CD8-positive, alpha-beta memory T cell (primary cell): ENCODE results near the gene AGPAT3. TPM values are rescaled to one million over a fixed set of nuclear protein-coding genes. Genes with fewer than 3 reads are reported as not detected.

ENCODE experiments used
- CTCF ChIA-PET: fragments of 350-600 bp; sonication (Branson Sonifier 250); formaldehyde crosslinking; loops from one replicate; lab custom pipeline; 2021; ENCODE audit warnings: antibody characterized with exemption; lab: Charles Lee
- POLR2A ChIA-PET: fragments of 350-600 bp; sonication (Branson Sonifier 250); formaldehyde crosslinking; loops from one replicate; lab custom pipeline; 2021; ENCODE audit warnings: antibody characterized with exemption; lab: Charles Lee
- DNase-seq, 5 donors: peaks; one replicate each; pipeline versions ENCODE4 v3.0.0 to v3.0.0-alpha.2; 2020 to 2022; ENCODE audit warnings: mixed read lengths in 1 of 5
- H3K27ac ChIP-seq: one replicate; pipeline ENCODE4 v1.7.0; 2013; ENCODE audit warnings: low read depth, mild to moderate bottlenecking, low read length, moderate library complexity
- H3K27me3 ChIP-seq: 2 replicates; pipeline ENCODE4 v1.7.0; 2013; ENCODE audit warnings: low read length, mild to moderate bottlenecking; ENCODE audit not compliant: insufficient read depth, poor library complexity, severe bottlenecking
- H3K36me3 ChIP-seq: 2 replicates; pipeline ENCODE4 v1.7.0; 2013; ENCODE audit warnings: mild to moderate bottlenecking, low read length, moderate library complexity; ENCODE audit not compliant: insufficient read depth
- H3K4me1 ChIP-seq: 2 replicates; pipeline ENCODE4 v1.7.0; 2013; ENCODE audit warnings: mild to moderate bottlenecking, low read length, moderate library complexity; ENCODE audit not compliant: insufficient read depth
- H3K4me3 ChIP-seq: 2 replicates; pipeline ENCODE4 v1.7.0; 2013; ENCODE audit warnings: mild to moderate bottlenecking, low read length
- H3K9me3 ChIP-seq: 2 replicates; pipeline ENCODE4 v1.7.0; 2013; ENCODE audit warnings: mild to moderate bottlenecking, low read length
- H3K27ac Mint-ChIP-seq, 8 donors: one replicate each; pipeline ENCODE4 v1.8.0; 2020 to 2021; ENCODE audit warnings: mixed read lengths in 8 of 8, mild to moderate bottlenecking in 6 of 8, inconsistent platforms in 3 of 8, moderate library complexity in 3 of 8
- H3K27me3 Mint-ChIP-seq, 2 donors: one replicate each; pipeline ENCODE4 v1.8.0; 2020 to 2021; ENCODE audit warnings: mixed read lengths in 2 of 2, mild to moderate bottlenecking in 1 of 2, moderate library complexity in 1 of 2
- H3K36me3 Mint-ChIP-seq, 3 donors: one replicate each; pipeline ENCODE4 v1.8.0; 2020 to 2021; ENCODE audit warnings: mixed read lengths in 3 of 3, inconsistent platforms in 1 of 3, mild to moderate bottlenecking in 1 of 3
- H3K4me1 Mint-ChIP-seq, 3 donors: one replicate each; pipeline ENCODE4 v1.8.0; 2020 to 2021; ENCODE audit warnings: mixed read lengths in 3 of 3, inconsistent platforms in 1 of 3, mild to moderate bottlenecking in 1 of 3
- H3K4me3 Mint-ChIP-seq, 7 donors: one replicate each; pipeline ENCODE4 v1.8.0; 2020 to 2021; ENCODE audit warnings: mixed read lengths in 7 of 7, mild to moderate bottlenecking in 6 of 7, moderate library complexity in 4 of 7, inconsistent platforms in 2 of 7
- H3K9me3 Mint-ChIP-seq, 5 donors: one replicate each; pipeline ENCODE4 v1.8.0; 2020 to 2022; ENCODE audit warnings: mixed read lengths in 5 of 5, mild to moderate bottlenecking in 3 of 5, moderate library complexity in 2 of 5, inconsistent platforms in 1 of 5
- polyA plus RNA-seq: library from polyadenylated mRNA; unstranded; fragments of 300-500 nt; fragmentation: Illumina TruSeq; gene quantifications from one replicate; pipeline ENCODE4 v1.2.3, GENCODE V29; 2021
- total RNA-seq, 2 experiments: library from RNA; stranded (reverse); gene quantifications; one replicate each; pipeline ENCODE4 v1.2.3, GENCODE V29; 2021

AGPAT3 gene
- total and polyA plus RNA-seq, 3 experiments from 2014 or later: 15.9 to 69.3 (median 66.5) TPM

DNA sequence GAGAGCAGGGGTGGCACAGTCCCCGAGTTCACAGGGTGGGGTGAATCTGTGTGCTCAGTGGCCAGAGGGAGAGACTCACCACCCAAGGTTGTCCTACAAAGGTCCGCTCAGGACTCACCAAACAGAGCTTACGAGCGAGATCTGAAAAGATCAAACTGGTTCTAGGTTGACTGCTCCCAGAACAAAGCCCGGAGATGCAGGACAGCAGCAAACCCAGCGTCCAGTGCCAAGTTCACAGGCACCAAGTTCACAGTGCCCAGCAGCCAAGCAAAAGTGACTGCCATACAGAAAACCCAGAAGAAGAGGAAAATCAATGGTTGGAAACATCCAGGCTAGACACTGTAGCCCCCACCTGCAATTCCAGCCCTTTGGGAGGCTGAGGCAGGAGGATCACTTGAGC, 35.7 kb downstream of the AGPAT3 start:
- Mint-ChIP-seq H3K4me3 (no peak overlapping the region), H3K36me3 (peaks cover 7 to 49% (median 18%) of the 10 kb centered on the region in 3 donors), H3K9me3 (no peaks in the 10 kb centered on the region), H3K27ac (peak overlapping the region in 2 of 8 donors; percentile 35 to 78), H3K4me1 (peaks cover 22 to 40% (median 36%) of the 10 kb centered on the region in 3 donors), H3K27me3 (peaks cover 0 to under 1% of the 10 kb centered on the region in 2 donors)
- CTCF ChIA-PET: interaction anchor here (0.6 to 2.0 kb wide), 3 partner anchors 18 to 34 kb away, joined by 3 to 4 read pairs (median 3); no protein-coding TSS in a partner anchor
- Histone ChIP-seq H3K27me3 (no peaks in the 10 kb centered on the region), H3K4me1 (no peaks in the 10 kb centered on the region), H3K9me3 (no peaks in the 10 kb centered on the region), H3K27ac (no peak overlapping the region), H3K4me3 (no peak overlapping the region), H3K36me3 (peaks cover 4% of the 10 kb centered on the region)
- POLR2A ChIA-PET: interaction anchor here (0.6 to 0.7 kb wide), 2 partner anchors 38 to 46 kb away, joined by 3 to 4 read pairs; no protein-coding TSS in a partner anchor
- DNase-seq: no peak

DNA sequence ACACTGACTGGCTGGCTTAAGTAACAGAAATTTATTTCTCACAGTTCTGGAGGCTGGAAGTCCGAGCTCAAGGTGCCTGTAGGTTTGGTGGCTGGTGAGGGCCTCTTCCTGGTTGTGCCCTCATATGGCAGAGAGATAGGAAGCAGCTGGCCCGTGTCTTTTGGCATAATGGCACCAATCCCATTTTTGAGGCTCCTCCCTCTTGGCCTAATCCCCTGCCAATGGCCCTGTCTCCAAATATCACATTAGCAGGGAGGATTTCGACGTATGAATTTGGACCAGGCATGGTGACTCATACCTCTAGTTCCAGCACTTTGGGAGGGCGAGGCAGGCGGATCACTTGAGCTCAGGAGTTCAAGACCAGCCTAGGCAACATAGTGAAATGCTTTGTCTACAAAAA, 37.4 kb downstream of the AGPAT3 start:
- no peak overlapping the region for H3K27ac ChIP-seq
- H3K36me3 ChIP-seq: peaks cover 4% of the 10 kb centered on the region
- H3K27ac Mint-ChIP-seq: peak overlapping the region in 1 of 8 donors; percentile 74
- no peak for DNase-seq
- H3K27me3 Mint-ChIP-seq: peaks cover 0 to 3% of the 10 kb centered on the region in 2 donors
- no peak overlapping the region for H3K4me3 ChIP-seq
- POLR2A ChIA-PET: no interaction called here
- no peak overlapping the region for H3K4me3 Mint-ChIP-seq
- H3K4me1 ChIP-seq: no peaks in the 10 kb centered on the region
- H3K27me3 ChIP-seq: no peaks in the 10 kb centered on the region
- H3K9me3 Mint-ChIP-seq: no peaks in the 10 kb centered on the region
- no peaks in the 10 kb centered on the region for H3K9me3 ChIP-seq
- peaks cover 20 to 34% (median 29%) of the 10 kb centered on the region in 3 donors for H3K4me1 Mint-ChIP-seq
- peaks cover 7 to 62% (median 22%) of the 10 kb centered on the region in 3 donors for H3K36me3 Mint-ChIP-seq
- CTCF ChIA-PET: interaction anchor here (1.3 to 2.0 kb wide), 2 partner anchors 10 to 16 kb away, joined by 3 to 4 read pairs; no protein-coding TSS in a partner anchor

DNA sequence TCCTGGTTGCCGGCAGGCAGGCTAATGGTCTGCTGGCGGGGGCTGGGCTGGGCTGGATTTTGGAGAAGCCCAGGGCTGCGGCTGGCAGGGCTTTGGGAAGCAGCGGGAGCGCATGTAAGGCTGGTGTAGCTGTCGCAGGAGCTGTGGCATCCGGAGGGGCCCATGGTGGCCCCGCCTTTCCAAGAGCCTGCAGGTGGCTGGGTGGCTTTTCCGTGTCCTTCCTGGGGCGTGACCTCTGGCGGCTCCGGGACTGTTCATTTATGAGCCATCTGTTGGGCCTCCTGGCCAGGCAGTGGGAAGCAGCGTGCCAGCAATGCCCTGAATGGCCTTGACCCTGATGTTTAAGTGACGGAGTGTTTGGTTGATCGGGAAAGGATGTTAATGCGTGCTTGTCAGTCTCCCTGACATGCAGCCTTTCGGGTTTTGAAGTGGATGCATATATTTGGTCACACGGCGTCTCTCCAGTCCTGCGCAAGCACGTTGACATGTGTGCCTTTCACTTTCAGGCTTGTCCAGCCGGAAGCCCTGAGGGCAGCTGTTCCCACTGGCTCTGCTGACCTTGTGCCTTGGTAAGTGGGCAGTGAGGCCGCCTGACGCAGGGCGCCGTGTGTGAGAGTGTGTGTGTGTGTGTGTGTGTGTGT, 38.5 kb downstream of the AGPAT3 start:
- ChIA-PET POLR2A (no interaction called here), CTCF (no interaction called here)
- peak overlapping the region in 1 of 8 donors; percentile 79 for H3K27ac Mint-ChIP-seq
- H3K27me3 Mint-ChIP-seq: peaks cover 0 to 3% of the 10 kb centered on the region in 2 donors
- H3K4me3 Mint-ChIP-seq: peak overlapping the region in 1 of 7 donors; percentile 69
- H3K36me3 ChIP-seq: peaks cover 4% of the 10 kb centered on the region
- H3K4me1 Mint-ChIP-seq: peaks cover 17 to 29% (median 23%) of the 10 kb centered on the region in 3 donors
- H3K4me3 ChIP-seq: no peak overlapping the region
- no peaks in the 10 kb centered on the region for H3K9me3 ChIP-seq
- no peaks in the 10 kb centered on the region for H3K9me3 Mint-ChIP-seq
- DNase-seq: no peak
- H3K4me1 ChIP-seq: no peaks in the 10 kb centered on the region
- no peaks in the 10 kb centered on the region for H3K27me3 ChIP-seq
- no peak overlapping the region for H3K27ac ChIP-seq
- peaks cover 4 to 67% (median 22%) of the 10 kb centered on the region in 3 donors for H3K36me3 Mint-ChIP-seq

DNA sequence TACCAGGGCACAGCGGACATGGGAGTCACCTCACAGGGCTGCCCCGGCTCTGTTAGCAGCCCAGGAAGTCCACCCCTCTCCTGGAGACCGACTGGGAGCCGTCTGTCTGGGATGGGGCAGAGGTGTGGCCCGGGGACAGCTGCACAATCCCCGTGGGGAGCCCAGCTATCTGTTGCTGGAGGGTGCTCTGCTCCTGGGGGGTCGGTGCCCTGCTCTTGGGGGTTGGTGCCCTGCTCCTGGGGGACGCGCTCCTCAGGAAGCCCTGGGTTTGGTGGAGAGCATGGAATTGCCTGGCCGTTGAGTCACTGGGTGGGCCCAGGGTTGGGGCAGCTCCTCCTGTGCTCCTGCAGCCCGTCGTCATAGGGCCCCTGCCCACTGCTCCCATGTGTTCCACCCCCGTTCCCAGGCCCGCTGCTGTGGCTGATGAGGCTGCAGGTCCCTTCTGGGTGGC, 39.3 kb downstream of the AGPAT3 start:
- POLR2A ChIA-PET: no interaction called here
- Histone ChIP-seq H3K4me3 (no peak overlapping the region), H3K27me3 (no peaks in the 10 kb centered on the region), H3K4me1 (no peaks in the 10 kb centered on the region), H3K36me3 (no peaks in the 10 kb centered on the region), H3K27ac (no peak overlapping the region), H3K9me3 (no peaks in the 10 kb centered on the region)
- CTCF ChIA-PET: no interaction called here
- H3K4me3 Mint-ChIP-seq: no peak overlapping the region
- H3K27ac Mint-ChIP-seq: peak overlapping the region in 1 of 8 donors; percentile 46
- no peaks in the 10 kb centered on the region for H3K9me3 Mint-ChIP-seq
- H3K36me3 Mint-ChIP-seq: peaks cover 0 to 61% (median 18%) of the 10 kb centered on the region in 3 donors
- H3K27me3 Mint-ChIP-seq: peaks cover 0 to 3% of the 10 kb centered on the region in 2 donors
- peaks cover 17 to 25% (median 23%) of the 10 kb centered on the region in 3 donors for H3K4me1 Mint-ChIP-seq
- DNase-seq: no peak

DNA sequence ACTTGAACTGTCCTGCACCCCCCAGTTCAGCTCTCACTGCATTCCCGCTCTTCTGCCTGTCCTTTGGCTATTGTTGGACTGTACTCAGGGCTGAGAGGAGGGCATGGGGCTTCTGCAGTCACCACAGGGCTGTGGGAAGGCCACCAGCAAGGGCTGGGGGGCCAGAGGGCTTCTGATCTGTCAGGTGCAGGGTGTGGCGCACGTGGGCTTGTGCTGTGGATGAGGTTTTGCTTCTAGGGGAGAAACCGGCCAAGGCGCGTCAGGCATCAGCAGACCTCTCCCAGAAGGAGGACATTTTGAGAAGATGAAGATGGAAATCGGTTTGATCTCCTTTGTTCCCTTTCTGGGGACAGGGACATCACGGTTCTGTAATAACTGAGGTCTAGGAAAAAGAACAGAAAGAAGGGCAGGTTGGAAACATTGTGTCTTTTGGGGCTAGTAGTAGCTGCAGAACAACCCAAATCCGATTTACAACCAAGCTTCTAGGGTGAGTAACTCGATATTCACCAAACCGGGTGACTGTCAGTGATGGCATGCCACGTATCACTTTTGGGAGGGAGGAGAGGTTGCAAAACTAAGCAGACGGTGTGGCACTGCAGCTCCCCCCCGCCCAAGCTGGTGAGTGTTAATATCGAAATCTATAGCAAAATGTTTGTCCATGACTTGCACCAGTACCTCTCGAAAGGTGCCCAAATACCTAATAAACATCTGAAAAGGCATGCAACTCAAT, 40.9 kb downstream of the AGPAT3 start:
- H3K27ac Mint-ChIP-seq: peak overlapping the region in 1 of 8 donors; percentile 88
- H3K36me3 ChIP-seq: no peaks in the 10 kb centered on the region
- H3K36me3 Mint-ChIP-seq: peaks cover under 1 to 53% (median 13%) of the 10 kb centered on the region in 3 donors
- H3K27me3 ChIP-seq: no peaks in the 10 kb centered on the region
- no peak overlapping the region for H3K4me3 ChIP-seq
- CTCF ChIA-PET: interaction anchor here (1.5 kb wide), 1 partner anchor 95 kb away, joined by 3 read pairs; no protein-coding TSS in a partner anchor
- H3K9me3 Mint-ChIP-seq: no peaks in the 10 kb centered on the region
- H3K4me1 ChIP-seq: no peaks in the 10 kb centered on the region
- POLR2A ChIA-PET: interaction anchor here (0.5 kb wide), 1 partner anchor 9 kb away, joined by 5 read pairs; no protein-coding TSS in a partner anchor
- no peak for DNase-seq
- peaks cover 0 to 3% of the 10 kb centered on the region in 2 donors for H3K27me3 Mint-ChIP-seq
- H3K9me3 ChIP-seq: no peaks in the 10 kb centered on the region
- peaks cover 18 to 22% (median 21%) of the 10 kb centered on the region in 3 donors for H3K4me1 Mint-ChIP-seq
- H3K27ac ChIP-seq: no peak overlapping the region
- H3K4me3 Mint-ChIP-seq: no peak overlapping the region

DNA sequence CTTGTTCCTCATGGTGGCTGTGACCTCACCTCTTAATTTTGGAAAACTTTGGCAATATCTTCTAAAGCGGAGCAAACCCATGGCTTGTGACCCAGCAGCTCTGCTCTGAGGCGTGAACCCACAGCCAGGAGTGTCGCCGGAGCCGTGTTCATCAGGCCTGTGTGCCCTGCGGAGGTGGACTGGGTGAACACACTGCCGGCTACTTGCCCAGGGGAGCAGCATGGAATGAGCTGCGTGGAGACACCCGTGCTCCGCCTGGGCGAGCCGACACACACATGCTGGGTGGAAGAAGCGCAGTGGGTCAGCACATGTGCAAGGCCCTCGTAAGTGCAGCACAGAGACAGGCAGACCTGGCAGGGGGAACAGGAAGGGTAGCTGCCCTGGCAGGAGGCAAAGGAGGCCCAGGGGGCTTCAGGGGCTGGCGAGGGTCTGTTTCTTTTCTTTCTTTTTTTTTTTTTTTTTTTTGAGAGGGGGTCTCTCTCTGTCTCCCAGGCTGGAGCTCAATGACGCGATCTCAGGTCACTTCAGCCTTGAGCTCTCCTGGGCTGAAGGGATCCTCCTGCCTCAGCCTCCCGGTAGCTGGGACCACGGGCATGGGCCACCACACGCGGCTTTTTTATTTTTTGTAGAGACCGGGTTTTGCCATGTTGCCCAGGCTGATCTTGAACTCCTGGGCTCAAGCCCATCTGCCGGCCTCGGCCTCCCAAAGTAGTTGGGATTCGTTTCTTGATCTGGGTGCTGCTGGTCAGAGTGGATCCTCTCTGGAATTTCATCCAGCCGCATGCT, 41.8 kb downstream of the AGPAT3 start:
- no peaks in the 10 kb centered on the region for H3K4me1 ChIP-seq
- H3K36me3 ChIP-seq: no peaks in the 10 kb centered on the region
- no peak for DNase-seq
- no peaks in the 10 kb centered on the region for H3K27me3 ChIP-seq
- no peaks in the 10 kb centered on the region for H3K9me3 ChIP-seq
- H3K4me3 Mint-ChIP-seq: no peak overlapping the region
- H3K9me3 Mint-ChIP-seq: peaks cover 0 to 2% (median 0%) of the 10 kb centered on the region in 5 donors
- no peak overlapping the region for H3K27ac ChIP-seq
- ChIA-PET POLR2A (no interaction called here), CTCF (interaction anchor here (1.5 kb wide), 1 partner anchor 96 kb away, joined by 3 read pairs; no protein-coding TSS in a partner anchor)
- H3K27me3 Mint-ChIP-seq: peaks cover 0 to 3% of the 10 kb centered on the region in 2 donors
- no peak overlapping the region for H3K4me3 ChIP-seq
- peaks cover 15 to 26% (median 22%) of the 10 kb centered on the region in 3 donors for H3K4me1 Mint-ChIP-seq
- H3K27ac Mint-ChIP-seq: no peak overlapping the region
- H3K36me3 Mint-ChIP-seq: peaks cover 4 to 59% (median 16%) of the 10 kb centered on the region in 3 donors

DNA sequence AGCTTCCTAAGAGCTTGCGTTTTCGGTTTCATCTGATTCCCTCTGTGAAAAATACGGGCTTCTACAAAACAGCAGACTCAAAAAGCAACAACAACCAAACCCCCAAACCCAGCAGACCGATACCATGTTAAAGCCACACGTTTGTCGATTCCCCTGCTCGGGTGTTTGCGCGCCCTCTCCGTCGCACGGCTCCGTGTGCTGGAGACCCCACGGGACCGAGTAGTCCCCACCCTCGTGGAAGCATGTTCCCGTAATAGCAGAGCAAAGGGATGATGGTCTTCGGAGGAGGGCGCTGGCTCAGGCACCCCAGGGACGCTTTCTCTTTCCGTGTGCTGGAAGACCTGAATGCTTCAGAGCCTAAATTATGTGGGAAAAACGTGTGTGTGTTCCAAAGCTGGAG, 42.7 kb downstream of the AGPAT3 start:
- POLR2A ChIA-PET: no interaction called here
- peaks cover 12 to 60% (median 22%) of the 10 kb centered on the region in 3 donors for H3K36me3 Mint-ChIP-seq
- CTCF ChIA-PET: no interaction called here
- Histone ChIP-seq H3K4me3 (no peak overlapping the region), H3K36me3 (no peaks in the 10 kb centered on the region), H3K27me3 (no peaks in the 10 kb centered on the region), H3K9me3 (no peaks in the 10 kb centered on the region), H3K27ac (no peak overlapping the region), H3K4me1 (no peaks in the 10 kb centered on the region)
- peaks cover 15 to 21% (median 20%) of the 10 kb centered on the region in 3 donors for H3K4me1 Mint-ChIP-seq
- H3K4me3 Mint-ChIP-seq: no peak overlapping the region
- H3K27me3 Mint-ChIP-seq: peaks cover 0 to 3% of the 10 kb centered on the region in 2 donors
- H3K27ac Mint-ChIP-seq: peak overlapping the region in 1 of 8 donors; percentile 33
- no peak for DNase-seq
- H3K9me3 Mint-ChIP-seq: peaks cover 0 to 8% (median 0%) of the 10 kb centered on the region in 5 donors
